C4-2B (cell line): Measurements from ENCODE around the gene TSSC4.

Source experiments
- CTCF ChIP-seq: fragments of 450-650 bp; conservative IDR thresholded peaks from 2 replicates; pipeline ENCODE4 v1.5.1; 2017; ENCODE audit warnings: mild to moderate bottlenecking
- ZFX ChIP-seq: fragments of 450-650 bp; IDR thresholded peaks from 2 replicates; pipeline ENCODE4 v1.6.1; 2017

- TF ChIP-seq CTCF, result no peak
- TF ChIP-seq ZFX, result no peak
Observed at GRCh38 chr11:2426826-2427521, 26.4 kb downstream of the TSSC4 start.
